Epithelial cell of esophagus (primary cell): ENCODE measurements around the gene CNTNAP2.
"Not testable (repeated sequence)": the region's sequence is repeated elsewhere in the genome, so short reads cannot be mapped to it uniquely, and the experiment has no call there.

Experiments used
- DNase-seq: peaks from one replicate; pipeline ENCODE4 v3.0.0; 2010; ENCODE audit warnings: low read depth
- H3K4me3 ChIP-seq: 2 replicates; pipeline ENCODE4 v1.5.1; 2011; ENCODE audit warnings: mild to moderate bottlenecking, low read length, control low read depth
- TF ChIP-seq, protein P1 (sequence below): IDR thresholded peaks from 2 replicates; pipeline ENCODE4 v1.5.1; 2011; ENCODE audit warnings: low read depth, mild to moderate bottlenecking, low read length, control low read depth, inconsistent platforms; ENCODE audit not compliant: insufficient read depth; ENCODE audit errors: missing control alignments

The CNTNAP2 gene

DNA sequence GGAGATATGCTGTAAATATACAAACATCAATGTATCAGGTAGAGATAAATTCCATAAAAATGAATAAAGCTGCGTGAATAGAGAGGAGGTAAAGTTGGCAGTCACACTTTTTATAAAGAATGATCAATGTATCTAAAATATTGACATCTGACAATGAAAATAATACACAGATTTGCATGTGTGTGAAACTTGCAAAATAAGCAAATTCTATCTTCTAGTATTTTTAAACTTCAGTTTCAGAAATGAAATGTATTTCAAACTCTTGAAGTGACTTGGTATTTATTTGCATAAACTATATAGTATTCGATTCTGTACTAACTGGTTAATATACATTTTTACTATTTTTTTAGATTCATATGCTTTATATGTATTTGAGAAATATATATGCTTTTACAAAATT lies 986.6 kb downstream of the CNTNAP2 start:
- H3K4me3 ChIP-seq, result no peak overlapping the region
- TF ChIP-seq, protein P1, sequence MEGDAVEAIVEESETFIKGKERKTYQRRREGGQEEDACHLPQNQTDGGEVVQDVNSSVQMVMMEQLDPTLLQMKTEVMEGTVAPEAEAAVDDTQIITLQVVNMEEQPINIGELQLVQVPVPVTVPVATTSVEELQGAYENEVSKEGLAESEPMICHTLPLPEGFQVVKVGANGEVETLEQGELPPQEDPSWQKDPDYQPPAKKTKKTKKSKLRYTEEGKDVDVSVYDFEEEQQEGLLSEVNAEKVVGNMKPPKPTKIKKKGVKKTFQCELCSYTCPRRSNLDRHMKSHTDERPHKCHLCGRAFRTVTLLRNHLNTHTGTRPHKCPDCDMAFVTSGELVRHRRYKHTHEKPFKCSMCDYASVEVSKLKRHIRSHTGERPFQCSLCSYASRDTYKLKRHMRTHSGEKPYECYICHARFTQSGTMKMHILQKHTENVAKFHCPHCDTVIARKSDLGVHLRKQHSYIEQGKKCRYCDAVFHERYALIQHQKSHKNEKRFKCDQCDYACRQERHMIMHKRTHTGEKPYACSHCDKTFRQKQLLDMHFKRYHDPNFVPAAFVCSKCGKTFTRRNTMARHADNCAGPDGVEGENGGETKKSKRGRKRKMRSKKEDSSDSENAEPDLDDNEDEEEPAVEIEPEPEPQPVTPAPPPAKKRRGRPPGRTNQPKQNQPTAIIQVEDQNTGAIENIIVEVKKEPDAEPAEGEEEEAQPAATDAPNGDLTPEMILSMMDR, result no peak
- no peak for DNase-seq

DNA sequence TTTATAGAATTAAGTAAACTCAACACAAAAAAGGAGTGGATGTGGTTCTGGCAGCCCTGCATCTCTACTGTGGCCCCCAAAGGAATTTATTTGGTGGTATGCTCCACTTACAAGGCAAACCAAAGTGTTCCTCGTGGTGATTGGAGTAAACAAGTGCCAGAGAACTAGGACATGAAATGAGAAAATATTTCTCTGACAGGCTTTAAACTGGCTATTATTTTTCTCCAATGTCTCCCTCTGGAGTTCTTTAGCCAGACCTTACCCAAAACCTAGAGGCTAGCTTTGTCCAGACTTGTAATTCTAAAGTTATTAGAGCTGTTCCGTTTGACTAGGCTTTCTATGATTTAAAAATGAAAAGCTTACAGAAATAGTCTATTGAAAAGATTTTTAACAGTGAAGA lies 990.1 kb downstream of the CNTNAP2 start:
- H3K4me3 ChIP-seq, result no peak overlapping the region
- no peak for DNase-seq
- TF ChIP-seq, protein P1, result no peak

DNA sequence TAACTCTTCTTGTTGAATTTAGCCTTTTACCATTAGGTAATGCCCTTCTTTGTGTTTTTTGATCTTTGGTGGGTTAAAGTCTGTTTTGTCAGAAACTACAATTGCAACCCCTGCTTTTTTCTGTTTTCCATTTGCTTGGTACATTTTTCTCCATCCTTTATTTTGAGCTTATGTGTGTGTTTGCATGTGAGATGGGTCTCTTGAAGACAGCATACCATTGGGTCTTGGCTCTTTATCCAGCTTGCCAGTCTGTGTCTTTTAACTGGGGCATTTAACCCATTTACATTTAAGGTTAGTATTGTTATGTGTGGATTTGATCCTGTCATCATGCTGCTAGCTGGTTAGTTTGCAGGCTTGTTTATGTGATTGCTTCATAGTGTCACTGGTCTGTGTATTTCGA lies 997.9 kb downstream of the CNTNAP2 start:
- not testable (repeated sequence) for DNase-seq, H3K4me3 ChIP-seq

DNA sequence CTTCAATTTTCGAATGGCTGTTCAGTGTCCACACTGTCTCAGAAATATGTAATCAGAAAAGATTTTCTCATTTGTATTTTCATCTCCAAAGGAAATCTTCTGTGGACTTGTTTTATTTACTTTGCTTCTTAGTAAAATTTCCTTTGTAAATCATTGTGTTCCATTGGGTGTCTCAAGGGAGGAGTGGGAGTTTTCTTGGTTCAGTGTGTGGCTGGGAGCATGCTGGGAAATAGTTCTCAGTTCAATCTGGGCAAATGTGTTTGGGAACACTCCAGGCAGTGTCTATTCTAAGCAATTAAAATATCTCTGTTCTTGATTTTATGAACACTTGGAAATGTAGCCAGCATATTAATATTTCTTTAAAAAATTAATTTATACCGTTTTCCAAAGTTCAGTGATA lies 1019.8 kb downstream of the CNTNAP2 start:
- DNase-seq, result no peak
- H3K4me3 ChIP-seq, result no peak overlapping the region
- TF ChIP-seq, protein P1, result no peak

DNA sequence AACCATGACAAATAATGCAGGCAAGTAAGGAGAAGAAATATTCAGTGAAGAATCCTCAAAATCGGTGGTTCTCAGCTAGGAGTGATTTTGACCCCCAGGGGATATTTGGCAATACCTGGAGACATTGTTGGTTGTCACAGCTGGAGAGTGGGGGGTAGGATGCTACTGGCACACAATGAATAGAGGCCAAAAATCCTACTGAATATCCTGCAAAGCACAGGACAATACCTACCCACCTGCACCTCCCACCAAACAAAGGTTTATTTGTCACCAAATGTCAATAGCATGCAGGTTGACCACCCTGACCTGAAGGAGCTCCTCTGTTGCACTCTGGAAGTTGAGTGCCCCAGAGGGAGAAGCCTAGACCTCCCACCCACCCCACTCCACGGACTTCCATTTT lies 1028.6 kb downstream of the CNTNAP2 start:
- TF ChIP-seq, protein P1, result no peak
- no peak overlapping the region for H3K4me3 ChIP-seq

DNA sequence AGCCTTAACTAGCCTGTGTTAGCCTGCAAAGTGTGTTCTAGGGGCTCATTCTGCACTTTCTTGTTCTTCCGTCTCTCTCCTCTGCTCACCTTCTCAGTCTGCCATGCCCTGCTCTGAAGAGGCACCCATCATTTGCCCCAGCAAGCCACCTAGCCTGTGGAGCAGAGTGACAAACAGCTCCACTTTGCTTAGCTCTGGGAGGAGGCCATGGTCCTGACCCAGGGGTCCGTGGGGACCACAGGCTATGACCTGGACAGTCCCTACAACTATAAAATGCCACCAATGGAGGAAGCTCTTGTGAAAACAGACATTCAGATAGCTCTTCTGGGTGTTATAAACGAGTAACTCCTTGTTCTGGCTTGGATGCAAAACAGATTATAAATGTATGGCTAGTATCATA lies 1029.6 kb downstream of the CNTNAP2 start:
- DNase-seq, result no peak
- H3K4me3 ChIP-seq, result no peak overlapping the region
- TF ChIP-seq, protein P1, result no peak

More for the DNA sequence above, 1028.6 kb downstream of the CNTNAP2 start:
- no peak for DNase-seq

DNA sequence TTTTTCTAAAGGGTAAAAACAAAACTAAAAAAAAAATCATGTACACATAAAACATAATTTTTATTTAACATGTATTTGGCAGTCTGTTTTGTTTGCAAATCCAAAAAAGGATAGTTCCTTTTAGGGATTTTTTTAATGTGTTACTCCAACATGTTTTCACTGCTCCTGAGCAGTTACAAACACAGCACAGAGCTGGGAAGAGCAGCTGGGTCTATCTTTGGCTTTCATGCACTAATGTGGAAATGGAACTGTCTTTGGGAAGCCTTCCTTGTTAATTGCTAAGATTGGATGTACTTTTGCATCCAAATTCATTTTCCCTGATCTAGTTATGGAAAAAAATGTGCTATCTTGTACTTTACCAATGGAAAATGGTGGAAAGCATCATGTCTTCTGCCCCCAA lies 1035.1 kb downstream of the CNTNAP2 start:
- DNase-seq, result no peak
- TF ChIP-seq, protein P1, result no peak
- H3K4me3 ChIP-seq, result no peak overlapping the region

DNA sequence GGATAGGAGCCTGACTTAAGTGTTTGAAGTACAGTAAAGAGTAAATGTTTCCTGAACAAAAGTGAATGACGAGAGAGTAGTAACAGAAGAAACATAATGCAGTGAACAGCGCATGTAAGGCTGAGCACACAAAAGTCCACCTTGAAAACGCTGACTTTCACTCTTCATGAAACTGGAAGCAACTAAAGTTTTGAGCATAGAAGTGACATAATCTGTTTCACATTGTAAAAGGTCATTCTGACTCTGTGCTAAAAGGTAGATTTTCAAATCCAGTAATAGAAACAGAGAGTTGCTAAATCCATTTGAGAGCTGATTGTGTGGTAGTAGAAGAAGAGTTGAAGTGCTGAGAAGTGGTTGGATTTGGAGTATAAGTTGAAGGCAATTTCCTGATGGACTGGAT lies 1037.0 kb downstream of the CNTNAP2 start:
- no peak for DNase-seq
- TF ChIP-seq, protein P1, result no peak
- no peak overlapping the region for H3K4me3 ChIP-seq
